Spleen (tissue), 7 donors: Measurements from ENCODE around the gene AP3S1.

Experiments used
- CTCF ChIP-seq, 11 experiments: fragments of 200-600 bp in 7 of 11; fragments of 450-650 bp in 4 of 11; sonication (generic) in 4 of 11; IDR thresholded peaks in 8 of 11; conservative IDR thresholded peaks in 3 of 11; 1 replicate in 7 of 11; 2 replicates in 4 of 11; pipeline versions ENCODE4 v1.4.0 to v1.8.0; 2016 to 2021; ENCODE audit warnings: antibody characterized with exemption in 11 of 11, inconsistent platforms in 4 of 11, mild to moderate bottlenecking in 1 of 11
- POLR2A ChIP-seq, 3 donors: fragments of 450-650 bp; IDR thresholded peaks; one replicate each; pipeline ENCODE4 v1.5.1; 2017; ENCODE audit warnings: antibody characterized with exemption in 3 of 3, mild to moderate bottlenecking in 1 of 3
- POLR2AphosphoS5 ChIP-seq, 3 donors: sonication (generic); formaldehyde crosslinking; IDR thresholded peaks; one replicate each; pipeline ENCODE4 v1.5.1; 2017; ENCODE audit warnings: antibody characterized with exemption in 3 of 3
- donor health status: DM: no; HTN: no; CAD: no; lungs with moderate emphysema.
- donor health status: DM: no; HTN: no; CAD: no.
- donor health status: DM: no; HTN: no; CAD: no.

- no peak for TF ChIP-seq CTCF (IDR thresholded peaks at IDR 0.05 in 8 of 11, conservative IDR thresholded peaks at IDR 0.05 in 3 of 11)
- no peak for TF ChIP-seq POLR2A (IDR thresholded peaks at IDR 0.05)
- TF ChIP-seq POLR2AphosphoS5 (IDR thresholded peaks at IDR 0.05), result no peak
Measured at GRCh38 chr5:115920171-115920725, 78.5 kb downstream of the AP3S1 start.
